Measurements from ENCODE around the gene CLK2. TPM values are rescaled to one million over a fixed set of nuclear protein-coding genes. Genes with fewer than 3 reads are reported as not detected.
"Not testable (repeated sequence)": the region's sequence is repeated elsewhere in the genome, so short reads cannot be mapped to it uniquely, and the experiment has no call there.

CLK2 gene
- total RNA-seq, 1 donor from 2014 or later = 41.7 TPM

GRCh38 chr1:155226188-155226909 is 47.0 kb downstream of the CLK2 start:
- Histone ChIP-seq H3K27me3 (peaks cover 7% of the 10 kb centered on the region), H3K9ac (peak overlapping the region; percentile 30), H3K27ac (peak overlapping the region; percentile 8), H3K79me2 (ENCODE audit: low read depth) (peaks cover 27% of the 10 kb centered on the region), H3F3A (ENCODE audit: low read depth) (peaks cover 49% of the 10 kb centered on the region), H3K36me3 (no peaks in the 10 kb centered on the region), H3K9me3 (ENCODE audit: low read depth) (no peaks in the 10 kb centered on the region), H2AFZ (replicated peaks) (peak overlapping the region; percentile 30), H3K4me3 (peak overlapping the region; percentile 57), H3K4me2 (peak overlapping the region; percentile 84), H4K20me1 (ENCODE audit: low read depth) (peaks cover 12% of the 10 kb centered on the region), H3K4me1 (peaks cover 20% of the 10 kb centered on the region)
- TF ChIP-seq EZH2 (IDR thresholded peaks at IDR 0.05) = no peak
- TF ChIP-seq, protein P1, sequence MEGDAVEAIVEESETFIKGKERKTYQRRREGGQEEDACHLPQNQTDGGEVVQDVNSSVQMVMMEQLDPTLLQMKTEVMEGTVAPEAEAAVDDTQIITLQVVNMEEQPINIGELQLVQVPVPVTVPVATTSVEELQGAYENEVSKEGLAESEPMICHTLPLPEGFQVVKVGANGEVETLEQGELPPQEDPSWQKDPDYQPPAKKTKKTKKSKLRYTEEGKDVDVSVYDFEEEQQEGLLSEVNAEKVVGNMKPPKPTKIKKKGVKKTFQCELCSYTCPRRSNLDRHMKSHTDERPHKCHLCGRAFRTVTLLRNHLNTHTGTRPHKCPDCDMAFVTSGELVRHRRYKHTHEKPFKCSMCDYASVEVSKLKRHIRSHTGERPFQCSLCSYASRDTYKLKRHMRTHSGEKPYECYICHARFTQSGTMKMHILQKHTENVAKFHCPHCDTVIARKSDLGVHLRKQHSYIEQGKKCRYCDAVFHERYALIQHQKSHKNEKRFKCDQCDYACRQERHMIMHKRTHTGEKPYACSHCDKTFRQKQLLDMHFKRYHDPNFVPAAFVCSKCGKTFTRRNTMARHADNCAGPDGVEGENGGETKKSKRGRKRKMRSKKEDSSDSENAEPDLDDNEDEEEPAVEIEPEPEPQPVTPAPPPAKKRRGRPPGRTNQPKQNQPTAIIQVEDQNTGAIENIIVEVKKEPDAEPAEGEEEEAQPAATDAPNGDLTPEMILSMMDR (IDR thresholded peaks at IDR 0.05) = peak; percentile 62
- peak; percentile 83 for DNase-seq (ENCODE audit: low spot score)
- peak overlapping the region; percentile 89 for H3K4me3 Mint-ChIP-seq
- peaks cover 12% of the 10 kb centered on the region for H3K36me3 Mint-ChIP-seq
- H3K9me3 Mint-ChIP-seq = no peaks in the 10 kb centered on the region
- peaks cover 6% of the 10 kb centered on the region for H3K27me3 Mint-ChIP-seq (ENCODE audit: insufficient read depth, low read depth)
- peaks cover 43% of the 10 kb centered on the region for H3K4me1 Mint-ChIP-seq
- H3K27ac Mint-ChIP-seq = peak overlapping the region; percentile 93

DNA sequence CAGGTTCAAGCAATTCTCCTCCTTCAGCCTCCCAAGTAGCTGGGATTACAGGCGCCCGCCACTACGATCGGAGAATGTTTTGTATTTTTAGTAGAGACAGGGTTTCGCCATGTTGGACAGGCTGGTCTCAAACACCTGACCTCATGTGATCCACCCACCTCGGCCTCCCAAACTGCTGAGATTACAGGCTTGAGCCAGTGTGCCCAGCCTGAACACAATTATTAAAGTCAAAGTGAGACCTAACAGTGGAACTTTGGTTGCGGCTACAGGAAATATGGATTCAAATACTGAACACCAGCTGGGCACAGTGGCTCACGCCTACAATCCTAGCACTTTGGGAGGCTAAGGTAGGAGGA is 47.9 kb downstream of the CLK2 start:
- Histone ChIP-seq H3K79me2 (ENCODE audit: low read depth) (peaks cover 27% of the 10 kb centered on the region), H3K4me2 (peak overlapping the region; percentile 84), H3K4me1 (peaks cover 20% of the 10 kb centered on the region), H3F3A (ENCODE audit: low read depth) (peaks cover 58% of the 10 kb centered on the region), H4K20me1 (ENCODE audit: low read depth) (peaks cover 12% of the 10 kb centered on the region)
- H3K9ac ChIP-seq; DNase-seq (ENCODE audit: low spot score); H3K27me3 Mint-ChIP-seq (ENCODE audit: insufficient read depth, low read depth); H3K27me3 ChIP-seq; H3K36me3 ChIP-seq; H3K9me3 Mint-ChIP-seq; H3K9me3 ChIP-seq (ENCODE audit: low read depth); H2AFZ ChIP-seq (replicated peaks); H3K27ac ChIP-seq; H3K4me3 ChIP-seq: not testable (repeated sequence)
- Mint-ChIP-seq H3K36me3 (peaks cover 12% of the 10 kb centered on the region), H3K4me1 (peaks cover 43% of the 10 kb centered on the region), H3K4me3 (peak overlapping the region; percentile 89), H3K27ac (peak overlapping the region; percentile 72)

DNA sequence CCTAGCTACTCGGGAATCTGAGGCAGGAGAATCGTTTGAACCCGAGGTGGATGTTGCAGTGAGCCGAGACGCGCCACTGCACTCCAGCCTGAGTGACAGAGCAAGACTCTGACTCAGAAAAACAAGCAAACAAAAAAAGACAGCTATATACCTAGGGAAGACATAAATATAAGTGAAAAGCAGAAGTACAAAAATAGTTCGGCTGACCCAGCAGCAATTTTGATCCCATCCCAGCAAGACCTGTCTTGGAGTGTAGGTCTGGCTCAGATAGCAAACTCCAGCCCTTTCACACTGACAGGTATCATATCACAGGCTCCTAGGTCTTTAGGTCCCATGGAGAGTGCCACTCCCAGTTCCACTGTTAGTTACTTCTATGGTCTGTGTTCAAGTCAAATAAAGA is 50.3 kb downstream of the CLK2 start:
- no peak overlapping the region for H3K4me3 Mint-ChIP-seq
- Histone ChIP-seq H3K4me1 (peaks cover 14% of the 10 kb centered on the region), H3F3A (ENCODE audit: low read depth) (peaks cover 61% of the 10 kb centered on the region), H3K36me3 (no peaks in the 10 kb centered on the region), H2AFZ (replicated peaks) (no peak overlapping the region), H3K4me3 (no peak overlapping the region), H3K27me3 (no peaks in the 10 kb centered on the region), H3K79me2 (ENCODE audit: low read depth) (peaks cover 27% of the 10 kb centered on the region), H3K27ac (no peak overlapping the region), H3K9me3 (ENCODE audit: low read depth) (no peaks in the 10 kb centered on the region), H4K20me1 (ENCODE audit: low read depth) (peaks cover 12% of the 10 kb centered on the region), H3K9ac (no peak overlapping the region), H3K4me2 (no peak overlapping the region)
- TF ChIP-seq EZH2phosphoT487 (IDR thresholded peaks at IDR 0.05) (no peak), EZH2 (IDR thresholded peaks at IDR 0.05) (no peak)
- TF ChIP-seq, protein P1 (IDR thresholded peaks at IDR 0.05) = no peak
- DNase-seq (ENCODE audit: low spot score) = no peak
- no peak overlapping the region for H3K27ac Mint-ChIP-seq
- no peaks in the 10 kb centered on the region for H3K9me3 Mint-ChIP-seq
- H3K36me3 Mint-ChIP-seq = peaks cover 12% of the 10 kb centered on the region
- H3K27me3 Mint-ChIP-seq (ENCODE audit: insufficient read depth, low read depth) = peaks cover 4% of the 10 kb centered on the region
- H3K4me1 Mint-ChIP-seq = peaks cover 41% of the 10 kb centered on the region

DNA sequence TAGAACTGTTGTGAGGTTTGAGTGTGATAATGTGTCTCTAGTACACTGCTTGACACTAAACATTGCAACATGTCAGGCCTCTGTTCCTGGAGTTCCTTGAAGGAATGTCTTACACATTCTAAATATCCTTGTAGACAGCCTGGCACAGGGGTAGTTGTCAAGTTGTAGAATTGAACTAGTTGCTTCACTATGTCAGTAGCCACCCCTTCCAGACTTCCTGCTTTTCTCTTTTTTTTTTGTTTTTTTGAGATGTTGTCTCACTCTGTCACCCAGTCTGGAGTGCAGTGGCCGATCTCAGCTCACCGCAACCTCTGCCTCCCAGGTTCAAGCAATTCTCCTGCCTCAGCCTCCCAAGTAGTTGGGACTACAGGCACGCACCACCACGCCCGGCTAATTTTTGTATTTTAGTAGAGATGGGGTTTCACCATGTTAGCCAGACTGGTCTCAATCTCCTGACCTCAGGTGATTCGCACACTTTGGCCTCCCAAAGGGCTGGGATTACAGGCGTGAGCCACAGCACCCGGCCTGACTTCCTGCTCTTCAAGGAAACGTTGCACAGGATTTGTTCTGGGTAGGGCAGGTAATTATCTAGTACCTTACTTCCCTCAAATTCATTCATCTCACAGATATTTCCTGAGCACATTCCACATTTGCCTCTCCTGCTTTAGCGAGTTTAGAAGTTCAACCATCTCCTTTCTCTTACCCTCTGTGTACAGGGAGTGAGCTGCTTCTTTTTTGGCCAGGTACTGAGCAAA is 52.9 kb downstream of the CLK2 start:
- Histone ChIP-seq H2AFZ (replicated peaks) (peak overlapping the region; percentile 65), H3F3A (ENCODE audit: low read depth) (peaks cover 38% of the 10 kb centered on the region)
- peaks cover 22% of the 10 kb centered on the region for H3K4me1 Mint-ChIP-seq
- H3K36me3 ChIP-seq; H3K4me1 ChIP-seq; H3K27me3 Mint-ChIP-seq (ENCODE audit: insufficient read depth, low read depth); H3K4me3 Mint-ChIP-seq; H3K9me3 Mint-ChIP-seq; H3K27me3 ChIP-seq; DNase-seq (ENCODE audit: low spot score); H3K9ac ChIP-seq; H3K79me2 ChIP-seq (ENCODE audit: low read depth); H4K20me1 ChIP-seq (ENCODE audit: low read depth); H3K27ac Mint-ChIP-seq; H3K4me2 ChIP-seq; H3K4me3 ChIP-seq; H3K9me3 ChIP-seq (ENCODE audit: low read depth); H3K27ac ChIP-seq: not testable (repeated sequence)
- H3K36me3 Mint-ChIP-seq = peaks cover 16% of the 10 kb centered on the region

Measured in neural progenitor cell (in vitro differentiated cells).